GM12892 (cell line): ENCODE measurements around the gene TTC28.

Experiments used
- POLR2A ChIP-seq: IDR thresholded peaks from 2 replicates; pipeline ENCODE4 v1.6.1; 2011; ENCODE audit warnings: low read depth, low read length, control low read depth
- TAF1 ChIP-seq: IDR thresholded peaks from 2 replicates; pipeline ENCODE4 v1.6.1; 2011; ENCODE audit warnings: low read depth, mild to moderate bottlenecking, control low read depth, low read length, borderline replicate concordance

GRCh38 chr22:28398355-28398754 is 281.3 kb downstream of the TTC28 start:
- TF ChIP-seq POLR2A: no peak
- no peak for TF ChIP-seq TAF1
